ENCODE measurements around the gene KRT80.
A peak's percentile ranks its signal among the peaks of the same experiment; 100 is the strongest.

Gene KRT80

GRCh38 chr12:52193991-52194390 is 2.2 kb upstream of the KRT80 start:
- TF ChIP-seq CTCF (IDR thresholded peaks at IDR 0.05; ENCODE audit: low read length, missing control alignments) = no peak
- no peak overlapping the region for H3K4me3 ChIP-seq (replicated peaks; ENCODE audit: low read depth, low read length)
- peak; percentile 76 for DNase-seq (ENCODE audit: low read depth)

- no peak overlapping the region for H3K4me3 ChIP-seq (replicated peaks; ENCODE audit: low read depth, low read length)
- no peak for DNase-seq (ENCODE audit: low read depth)
- no peak for TF ChIP-seq CTCF (IDR thresholded peaks at IDR 0.05; ENCODE audit: low read length, missing control alignments)
These were observed 1.7 kb upstream of the KRT80 start for GRCh38 chr12:52193532-52193931.

DNA sequence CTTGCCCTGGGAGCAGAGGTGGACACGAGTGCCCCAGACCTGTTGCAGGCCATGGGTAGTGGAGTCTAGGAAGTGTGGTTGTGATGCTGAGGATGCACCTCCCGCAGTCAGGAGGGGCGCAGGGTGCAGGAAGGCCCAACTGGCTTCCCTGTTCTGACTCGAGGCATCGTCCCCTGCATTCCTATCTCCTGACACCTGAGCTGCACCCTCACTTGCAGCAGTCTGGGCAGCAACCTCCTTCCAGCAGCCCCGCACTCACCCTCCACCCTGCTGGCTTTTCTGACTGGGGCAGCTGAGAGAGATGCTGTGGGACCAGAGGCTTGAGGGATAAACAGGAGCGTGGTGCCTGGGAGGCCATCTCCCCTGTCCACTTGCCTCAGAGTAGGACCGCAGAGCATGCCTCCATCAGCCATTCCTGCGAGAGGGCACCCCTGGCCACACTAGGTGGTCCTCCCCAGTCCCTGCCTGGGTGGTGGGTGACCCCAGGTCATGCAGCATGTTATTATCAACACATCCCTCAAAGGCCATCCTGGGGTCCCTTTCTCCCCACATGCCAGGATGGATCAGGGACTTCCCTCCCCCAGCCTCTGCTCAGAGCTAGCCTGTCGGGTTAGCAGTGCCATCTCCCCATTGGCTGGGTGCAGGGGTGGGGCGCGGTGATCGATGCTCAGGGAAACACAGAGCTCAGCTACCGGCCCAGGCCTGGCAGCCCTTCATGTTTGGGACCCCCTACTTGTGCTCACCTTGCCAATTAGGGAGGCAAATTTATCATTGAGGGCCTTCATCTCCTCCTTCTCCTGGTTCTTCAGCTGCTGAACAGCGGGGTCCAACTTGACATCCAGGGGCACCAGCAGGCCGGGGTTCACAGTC is 719 bp downstream of the KRT80 start:
- no peak for TF ChIP-seq CTCF (IDR thresholded peaks at IDR 0.05; ENCODE audit: low read length, missing control alignments)
- DNase-seq (ENCODE audit: low read depth) = no peak
- no peak overlapping the region for H3K4me3 ChIP-seq (replicated peaks; ENCODE audit: low read depth, low read length)

DNA sequence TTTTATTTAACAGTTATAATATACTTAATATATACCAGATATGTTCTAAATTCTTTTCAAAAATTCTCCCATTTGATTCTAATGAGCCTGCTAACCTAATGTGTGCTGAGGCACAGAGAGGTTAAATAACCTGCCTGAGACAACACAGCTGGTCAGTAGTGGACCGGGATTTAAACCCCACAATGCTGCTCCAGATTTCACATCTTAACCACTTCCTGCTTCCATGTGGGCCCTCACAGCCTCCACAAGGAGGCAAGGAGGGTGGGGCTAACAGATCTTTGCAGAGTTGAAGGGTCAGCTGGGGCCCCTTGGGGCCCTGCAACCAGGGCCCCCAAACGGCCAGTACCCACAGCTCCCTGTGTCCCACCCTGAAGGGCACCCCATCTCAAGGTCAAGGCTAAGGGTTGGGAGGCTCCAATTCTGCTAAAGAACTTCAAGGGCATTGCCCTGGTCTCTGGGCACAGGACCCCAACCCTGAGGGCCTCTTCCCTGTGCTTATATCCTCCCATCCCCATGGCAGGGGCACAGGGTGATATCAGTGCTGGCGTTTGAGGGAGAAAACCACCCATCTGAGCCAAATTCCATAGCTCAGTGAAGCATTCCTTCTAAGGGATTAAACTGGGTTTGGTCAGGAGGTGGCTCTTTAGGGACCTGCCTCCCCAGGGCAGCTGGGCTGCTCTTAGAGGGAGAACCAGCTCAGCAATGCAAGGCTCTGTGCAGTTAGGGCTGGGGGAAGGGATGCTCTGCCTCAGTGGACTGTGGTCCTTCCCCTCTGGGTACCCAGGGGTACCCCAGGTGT is 2.2 kb downstream of the KRT80 start:
- peak; percentile 60 for DNase-seq (ENCODE audit: low read depth)
- no peak for TF ChIP-seq CTCF (IDR thresholded peaks at IDR 0.05; ENCODE audit: low read length, missing control alignments)
- no peak overlapping the region for H3K4me3 ChIP-seq (replicated peaks; ENCODE audit: low read depth, low read length)

- no peak for DNase-seq (ENCODE audit: low read depth)
- no peak for TF ChIP-seq CTCF (IDR thresholded peaks at IDR 0.05; ENCODE audit: low read length, missing control alignments)
- no peak overlapping the region for H3K4me3 ChIP-seq (replicated peaks; ENCODE audit: low read depth, low read length)
These were observed 3.2 kb downstream of the KRT80 start for GRCh38 chr12:52188658-52189057.

- DNase-seq (ENCODE audit: low read depth) = no peak
- no peak overlapping the region for H3K4me3 ChIP-seq (replicated peaks; ENCODE audit: low read depth, low read length)
- TF ChIP-seq CTCF (IDR thresholded peaks at IDR 0.05; ENCODE audit: low read length, missing control alignments) = no peak
These were observed 4.2 kb downstream of the KRT80 start for GRCh38 chr12:52187640-52188039.
